Measurements from ENCODE around the gene NCAM1.

DNA sequence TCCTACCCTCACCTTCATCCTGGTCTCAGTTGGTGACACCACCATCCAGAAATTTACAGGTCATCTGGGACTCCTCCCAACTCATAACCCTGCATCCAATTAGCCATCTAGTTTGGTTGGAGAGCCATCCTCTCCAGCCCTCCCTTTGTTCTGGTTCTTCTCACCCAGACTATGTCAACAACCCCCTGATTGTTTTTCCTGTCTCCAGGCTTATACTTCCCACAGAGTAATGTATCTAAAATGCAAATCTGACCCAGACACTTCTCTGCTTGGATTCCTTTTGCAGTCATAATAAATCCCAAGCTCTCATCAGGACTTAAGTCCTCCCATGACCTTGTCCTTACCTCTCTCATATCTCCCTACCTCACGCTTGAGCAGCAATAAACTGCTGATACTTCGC, 356.1 kb downstream of the NCAM1 start:
- TF ChIP-seq, protein P1, sequence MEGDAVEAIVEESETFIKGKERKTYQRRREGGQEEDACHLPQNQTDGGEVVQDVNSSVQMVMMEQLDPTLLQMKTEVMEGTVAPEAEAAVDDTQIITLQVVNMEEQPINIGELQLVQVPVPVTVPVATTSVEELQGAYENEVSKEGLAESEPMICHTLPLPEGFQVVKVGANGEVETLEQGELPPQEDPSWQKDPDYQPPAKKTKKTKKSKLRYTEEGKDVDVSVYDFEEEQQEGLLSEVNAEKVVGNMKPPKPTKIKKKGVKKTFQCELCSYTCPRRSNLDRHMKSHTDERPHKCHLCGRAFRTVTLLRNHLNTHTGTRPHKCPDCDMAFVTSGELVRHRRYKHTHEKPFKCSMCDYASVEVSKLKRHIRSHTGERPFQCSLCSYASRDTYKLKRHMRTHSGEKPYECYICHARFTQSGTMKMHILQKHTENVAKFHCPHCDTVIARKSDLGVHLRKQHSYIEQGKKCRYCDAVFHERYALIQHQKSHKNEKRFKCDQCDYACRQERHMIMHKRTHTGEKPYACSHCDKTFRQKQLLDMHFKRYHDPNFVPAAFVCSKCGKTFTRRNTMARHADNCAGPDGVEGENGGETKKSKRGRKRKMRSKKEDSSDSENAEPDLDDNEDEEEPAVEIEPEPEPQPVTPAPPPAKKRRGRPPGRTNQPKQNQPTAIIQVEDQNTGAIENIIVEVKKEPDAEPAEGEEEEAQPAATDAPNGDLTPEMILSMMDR (tag by site-specific recombination; IDR thresholded peaks at IDR 0.05) = no peak
- TF ChIP-seq BCL11A (tag by site-specific recombination; IDR thresholded peaks at IDR 0.05; ENCODE audit: low read depth) (no peak), ZNF239 (tag by site-specific recombination; IDR thresholded peaks at IDR 0.05) (no peak), ZNF132 (tag by site-specific recombination; IDR thresholded peaks at IDR 0.05; ENCODE audit: borderline replicate concordance) (no peak)
- TF ChIP-seq, protein P2, sequence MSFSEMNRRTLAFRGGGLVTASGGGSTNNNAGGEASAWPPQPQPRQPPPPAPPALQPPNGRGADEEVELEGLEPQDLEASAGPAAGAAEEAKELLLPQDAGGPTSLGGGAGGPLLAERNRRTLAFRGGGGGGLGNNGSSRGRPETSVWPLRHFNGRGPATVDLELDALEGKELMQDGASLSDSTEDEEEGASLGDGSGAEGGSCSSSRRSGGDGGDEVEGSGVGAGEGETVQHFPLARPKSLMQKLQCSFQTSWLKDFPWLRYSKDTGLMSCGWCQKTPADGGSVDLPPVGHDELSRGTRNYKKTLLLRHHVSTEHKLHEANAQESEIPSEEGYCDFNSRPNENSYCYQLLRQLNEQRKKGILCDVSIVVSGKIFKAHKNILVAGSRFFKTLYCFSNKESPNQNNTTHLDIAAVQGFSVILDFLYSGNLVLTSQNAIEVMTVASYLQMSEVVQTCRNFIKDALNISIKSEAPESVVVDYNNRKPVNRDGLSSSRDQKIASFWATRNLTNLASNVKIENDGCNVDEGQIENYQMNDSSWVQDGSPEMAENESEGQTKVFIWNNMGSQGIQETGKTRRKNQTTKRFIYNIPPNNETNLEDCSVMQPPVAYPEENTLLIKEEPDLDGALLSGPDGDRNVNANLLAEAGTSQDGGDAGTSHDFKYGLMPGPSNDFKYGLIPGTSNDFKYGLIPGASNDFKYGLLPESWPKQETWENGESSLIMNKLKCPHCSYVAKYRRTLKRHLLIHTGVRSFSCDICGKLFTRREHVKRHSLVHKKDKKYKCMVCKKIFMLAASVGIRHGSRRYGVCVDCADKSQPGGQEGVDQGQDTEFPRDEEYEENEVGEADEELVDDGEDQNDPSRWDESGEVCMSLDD (tag by site-specific recombination; IDR thresholded peaks at IDR 0.05) = no peak

Data from HEK293 (cell line).